Measurements from ENCODE around the gene DBF4B. TPM values are rescaled to one million over a fixed set of nuclear protein-coding genes. Genes with fewer than 3 reads are reported as not detected.
"Not testable (repeated sequence)": the region's sequence is repeated elsewhere in the genome, so short reads cannot be mapped to it uniquely, and the experiment has no call there.

The DBF4B gene
- total and polyA plus RNA-seq, 11 donors = 1.4 to 5.3 (median 3.8) TPM

- Histone ChIP-seq H3K4me3 (no peak overlapping the region), H3K9me3 (no peaks in the 10 kb centered on the region), H3K4me1 (no peaks in the 10 kb centered on the region), H3K27me3 (no peaks in the 10 kb centered on the region), H3K36me3 (peaks cover 0 to 23% (median 5%) of the 10 kb centered on the region in 9 donors), H3K27ac (no peak overlapping the region)
- intact Hi-C loops (cut with DNase I) = no loop called here
- TF ChIP-seq POLR2A (IDR thresholded peaks at IDR 0.05) = no peak
- no peak for TF ChIP-seq CTCF (IDR thresholded peaks at IDR 0.05)
- WGBS, 4 donors = 82 to 87% (median 85%) methylated on average over 8 of the region's 8 CpGs
- DNase-seq (no peak), ATAC-seq (no peak)
These were observed 32.9 kb downstream of the DBF4B start for GRCh38 chr17:44741316-44741715.

GRCh38 chr17:44745301-44745700 is 36.8 kb downstream of the DBF4B start:
- intact Hi-C loops (cut with DNase I) = no loop called here
- ATAC-seq (no peak), DNase-seq (no peak)
- Histone ChIP-seq H3K4me3 (no peak overlapping the region), H3K9me3 (no peaks in the 10 kb centered on the region), H3K36me3 (peaks cover 0 to 31% (median 7%) of the 10 kb centered on the region in 9 donors), H3K27ac (no peak overlapping the region), H3K4me1 (peaks cover 0 to 15% (median under 1%) of the 10 kb centered on the region in 12 donors), H3K27me3 (no peaks in the 10 kb centered on the region)
- TF ChIP-seq CTCF (IDR thresholded peaks at IDR 0.05) = no peak
- TF ChIP-seq POLR2A (IDR thresholded peaks at IDR 0.05) = no peak
- 84 to 90% (median 88%) methylated on average over 1 of the region's 1 CpG for whole genome bisulfite sequencing, 4 donors

- Histone ChIP-seq H3K36me3 (peaks cover 0 to 31% (median 7%) of the 10 kb centered on the region in 9 donors), H3K4me1 (peaks cover 0 to 18% (median 2%) of the 10 kb centered on the region in 12 donors)
- H3K27me3 ChIP-seq; H3K9me3 ChIP-seq; H3K4me3 ChIP-seq; intact Hi-C loops (cut with DNase I); DNase-seq; ATAC-seq; H3K27ac ChIP-seq: not testable (repeated sequence)
- 92 to 95% (median 93%) methylated on average over 5 of the region's 5 CpGs for WGBS, 4 donors
These were observed 37.3 kb downstream of the DBF4B start for GRCh38 chr17:44745738-44746137.

- Histone ChIP-seq H3K27ac (no peak overlapping the region), H3K27me3 (no peaks in the 10 kb centered on the region), H3K4me3 (no peak overlapping the region), H3K36me3 (peaks cover 0 to 24% (median 0%) of the 10 kb centered on the region in 9 donors), H3K9me3 (no peaks in the 10 kb centered on the region), H3K4me1 (peaks cover 0 to 18% (median 2%) of the 10 kb centered on the region in 12 donors)
- DNase-seq (no peak), ATAC-seq (no peak)
- intact Hi-C loops (cut with DNase I) = no loop called here
- TF ChIP-seq POLR2A (IDR thresholded peaks at IDR 0.05) (no peak), CTCF (IDR thresholded peaks at IDR 0.05) (no peak)
These were observed 39.1 kb downstream of the DBF4B start for GRCh38 chr17:44747566-44747965.
